ENCODE measurements around the gene ELK4.

Gene ELK4

GRCh38 chr1:205561501-205562203 lies 70.2 kb downstream of the ELK4 start:
- DNase-seq (ENCODE audit: low read depth), result no peak

Data from ELR (cell line).